ENCODE data around the gene IFI16. TPM values are rescaled to one million over a fixed set of nuclear protein-coding genes. Genes with fewer than 3 reads are reported as not detected.
A peak's percentile ranks its signal among the peaks of the same experiment; 100 is the strongest.

Gene IFI16
- total RNA-seq, 2 experiments from 2014 or later = 190 to 199 TPM

DNA sequence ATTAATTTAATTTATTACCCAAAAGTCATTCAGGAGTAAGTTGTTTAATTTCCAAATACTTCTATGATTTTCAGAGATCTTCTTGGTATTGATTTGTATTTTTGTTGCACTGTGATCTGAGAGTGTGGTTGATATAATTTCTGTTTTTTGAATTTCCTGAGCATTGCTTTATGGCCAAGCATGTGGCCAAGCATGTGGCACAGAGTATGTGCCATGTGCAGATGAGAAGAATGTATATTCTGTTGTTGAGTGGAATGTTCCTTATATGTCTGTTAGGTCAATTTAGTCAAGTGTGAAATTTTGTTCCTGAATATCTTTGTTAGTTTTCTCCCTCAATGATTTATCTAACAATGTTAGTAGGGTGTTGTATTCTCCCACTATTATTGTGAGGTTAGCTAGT lies 25.3 kb upstream of the IFI16 start:
- no peak overlapping the region for H3K4me3 Mint-ChIP-seq
- TF ChIP-seq, protein P1, sequence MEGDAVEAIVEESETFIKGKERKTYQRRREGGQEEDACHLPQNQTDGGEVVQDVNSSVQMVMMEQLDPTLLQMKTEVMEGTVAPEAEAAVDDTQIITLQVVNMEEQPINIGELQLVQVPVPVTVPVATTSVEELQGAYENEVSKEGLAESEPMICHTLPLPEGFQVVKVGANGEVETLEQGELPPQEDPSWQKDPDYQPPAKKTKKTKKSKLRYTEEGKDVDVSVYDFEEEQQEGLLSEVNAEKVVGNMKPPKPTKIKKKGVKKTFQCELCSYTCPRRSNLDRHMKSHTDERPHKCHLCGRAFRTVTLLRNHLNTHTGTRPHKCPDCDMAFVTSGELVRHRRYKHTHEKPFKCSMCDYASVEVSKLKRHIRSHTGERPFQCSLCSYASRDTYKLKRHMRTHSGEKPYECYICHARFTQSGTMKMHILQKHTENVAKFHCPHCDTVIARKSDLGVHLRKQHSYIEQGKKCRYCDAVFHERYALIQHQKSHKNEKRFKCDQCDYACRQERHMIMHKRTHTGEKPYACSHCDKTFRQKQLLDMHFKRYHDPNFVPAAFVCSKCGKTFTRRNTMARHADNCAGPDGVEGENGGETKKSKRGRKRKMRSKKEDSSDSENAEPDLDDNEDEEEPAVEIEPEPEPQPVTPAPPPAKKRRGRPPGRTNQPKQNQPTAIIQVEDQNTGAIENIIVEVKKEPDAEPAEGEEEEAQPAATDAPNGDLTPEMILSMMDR (IDR thresholded peaks at IDR 0.05) = no peak
- peaks cover 19% of the 10 kb centered on the region for H3K36me3 Mint-ChIP-seq (ENCODE audit: low read depth)

DNA sequence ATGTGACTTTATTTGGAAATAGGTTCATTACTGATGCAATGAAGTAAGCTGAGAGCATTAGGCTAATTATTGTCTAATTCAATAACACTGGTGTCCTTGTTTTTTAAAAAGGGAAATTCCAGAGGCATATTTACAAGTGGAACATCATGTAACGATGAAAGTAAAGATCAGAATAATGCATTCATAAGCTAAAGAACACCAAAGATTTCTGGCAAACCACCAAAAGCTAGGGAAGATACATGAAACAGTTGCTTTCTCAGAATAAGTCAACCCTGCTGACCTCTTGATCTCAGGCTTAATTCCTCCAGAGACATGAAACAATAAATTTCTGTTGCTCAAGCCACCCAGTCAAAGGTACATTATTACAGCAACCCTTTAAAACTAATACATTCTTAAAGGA lies 20.3 kb upstream of the IFI16 start:
- ATAC-seq = no peak
- POLR2A ChIA-PET = no interaction called here
- intact Hi-C loops (cut with micrococcal nuclease) = no loop called here
- CTCF ChIA-PET = interaction anchor here (1.3 to 1.9 kb wide), 2 partner anchors 9 to 83 kb away, joined by 4 read pairs; no protein-coding TSS in a partner anchor
- Mint-ChIP-seq H3K4me3 (no peak overlapping the region), H3K27ac (peak overlapping the region; percentile 31), H3K4me1 (ENCODE audit: low read depth) (peaks cover 7% of the 10 kb centered on the region), H3K27me3 (no peaks in the 10 kb centered on the region), H3K36me3 (ENCODE audit: low read depth) (peaks cover 17% of the 10 kb centered on the region), H3K9me3 (peaks cover 15% of the 10 kb centered on the region)
- DNase-seq = no peak
- TF ChIP-seq, protein P1 (IDR thresholded peaks at IDR 0.05) = no peak

More for the DNA sequence above, 25.3 kb upstream of the IFI16 start:
- H3K27me3 Mint-ChIP-seq = no peaks in the 10 kb centered on the region
- ChIA-PET CTCF (interaction anchor here (0.7 kb wide), 1 partner anchor 14 kb away, joined by 3 read pairs; no protein-coding TSS in a partner anchor), POLR2A (interaction anchor here (0.6 kb wide), 1 partner anchor 976 kb away, joined by 3 read pairs; no protein-coding TSS in a partner anchor)
- peaks cover 20% of the 10 kb centered on the region for H3K9me3 Mint-ChIP-seq
- intact Hi-C loops (cut with micrococcal nuclease) = no loop called here
- H3K27ac Mint-ChIP-seq = no peak overlapping the region
- DNase-seq (no peak), ATAC-seq (no peak)
- peaks cover 4% of the 10 kb centered on the region for H3K4me1 Mint-ChIP-seq (ENCODE audit: low read depth)

DNA sequence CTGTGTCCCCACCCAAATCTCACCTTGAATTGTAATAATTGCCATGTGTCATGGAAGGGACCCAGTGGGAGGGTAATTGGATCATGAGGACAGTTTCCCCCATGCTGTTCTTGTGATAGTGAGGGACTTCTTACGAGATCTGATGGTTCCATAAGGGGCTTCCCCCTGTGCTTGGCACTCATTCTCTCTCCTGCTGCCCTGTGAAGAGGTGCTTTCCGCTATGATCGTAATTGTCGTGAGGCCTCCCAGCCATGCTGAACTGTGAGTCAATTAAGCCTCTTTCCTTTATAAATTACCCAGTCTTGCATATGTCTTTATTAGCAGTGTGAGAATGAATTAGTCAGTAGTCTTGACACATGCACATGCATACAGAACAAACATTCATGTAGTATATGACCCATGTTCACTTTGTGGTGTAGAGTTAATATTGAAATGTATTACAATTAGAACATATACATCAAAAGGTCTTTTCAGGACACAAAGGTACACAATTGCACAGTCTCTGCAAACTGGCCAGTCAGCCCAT lies 16.9 kb upstream of the IFI16 start:
- Mint-ChIP-seq H3K4me3 (no peak overlapping the region), H3K9me3 (peaks cover 11% of the 10 kb centered on the region), H3K36me3 (ENCODE audit: low read depth) (peaks cover 16% of the 10 kb centered on the region), H3K27me3 (no peaks in the 10 kb centered on the region), H3K4me1 (ENCODE audit: low read depth) (peaks cover 21% of the 10 kb centered on the region), H3K27ac (no peak overlapping the region)
- DNase-seq = no peak
- intact Hi-C loops (cut with micrococcal nuclease) = no loop called here
- no peak for ATAC-seq
- TF ChIP-seq, protein P1 (IDR thresholded peaks at IDR 0.05) = no peak
- POLR2A ChIA-PET = no interaction called here
- CTCF ChIA-PET = no interaction called here

GRCh38 chr1:158996998-158997397 lies 12.7 kb upstream of the IFI16 start:
- TF ChIP-seq, protein P1 (IDR thresholded peaks at IDR 0.05) = no peak
- Mint-ChIP-seq H3K27ac (no peak overlapping the region), H3K9me3 (peaks cover 11% of the 10 kb centered on the region), H3K4me3 (no peak overlapping the region), H3K4me1 (ENCODE audit: low read depth) (peaks cover 25% of the 10 kb centered on the region), H3K36me3 (ENCODE audit: low read depth) (peaks cover 12% of the 10 kb centered on the region), H3K27me3 (no peaks in the 10 kb centered on the region)
- no peak for DNase-seq
- ATAC-seq = no peak
- intact Hi-C loops (cut with micrococcal nuclease) = loop anchor here (5.0 kb wide), 1 partner anchor 205 kb away; no protein-coding TSS in a partner anchor
- CTCF ChIA-PET = interaction anchor here (2.0 to 2.5 kb wide), 5 partner anchors 9 to 793 kb away, joined by 6 to 34 read pairs (median 9); partner anchors contain the start of gene AIM2
- POLR2A ChIA-PET = interaction anchor here (0.6 kb wide), 1 partner anchor 68 kb away, joined by 3 read pairs; no protein-coding TSS in a partner anchor

Data from activated CD8-positive, alpha-beta T cell treated with anti-CD3 and anti-CD28 coated beads for 36 hours (primary cell).